K562 (cell line): Measurements from ENCODE around the gene INPP5D. TPM values are rescaled to one million over a fixed set of nuclear protein-coding genes. Genes with fewer than 3 reads are reported as not detected.

ENCODE experiments used
- DNMT1 ChIP-seq: fragments of 450-650 bp; IDR thresholded peaks from 2 replicates; pipeline ENCODE4 v1.6.1; 2016; ENCODE audit warnings: antibody characterized with exemption, mild to moderate bottlenecking
- EZH2 ChIP-seq: IDR thresholded peaks from 2 replicates; pipeline ENCODE4 v1.6.1; 2012; ENCODE audit warnings: low read depth, mild to moderate bottlenecking, inconsistent platforms, low read length, borderline replicate concordance
- HDAC3 ChIP-seq: fragments of 450-650 bp; IDR thresholded peaks from 2 replicates; pipeline ENCODE4 v1.6.1; 2018; ENCODE audit warnings: borderline replicate concordance, mild to moderate bottlenecking, moderate library complexity; ENCODE audit not compliant: partially characterized antibody
- MCM3 ChIP-seq: fragments of 450-650 bp; IDR thresholded peaks from 2 replicates; pipeline ENCODE4 v1.6.1; 2016
- NFIX ChIP-seq: fragments of 250-450 bp; sonication (Bioruptor Pico); IDR thresholded peaks from 2 replicates; pipeline ENCODE4 v1.4.0; 2020; ENCODE audit warnings: low read depth, mild to moderate bottlenecking, moderate library complexity
- RB1 ChIP-seq: fragments of 450-650 bp; IDR thresholded peaks from 2 replicates; pipeline ENCODE4 v1.6.1; 2017; ENCODE audit warnings: low read depth, mild to moderate bottlenecking
- ZNF134 ChIP-seq: fragments of 250-450 bp; sonication (Bioruptor Pico); conservative IDR thresholded peaks from 2 replicates; pipeline ENCODE4 v1.4.0; 2020
- polyA plus RNA-seq, 8 experiments: library from polyadenylated mRNA; depleted of rRNA in 4 of 8; stranded (reverse) in 5 of 8; unstranded in 3 of 8; fragments of >200 nt; fragmentation: Nextera tagmentation in 2 of 8; fragmentation: Illumina TruSeq in 1 of 8; extraction: Ambion mirVana in 2 of 8; extraction: Trizol in 1 of 8; gene quantifications; 2 replicates each; pipeline versions ENCODE4 v1.2.1 to v1.2.3, GENCODE V29; 2011 to 2014; ENCODE audit warnings: inconsistent platforms in 1 of 8, missing spikeins in 1 of 8
- total RNA-seq, 7 experiments: library from RNA; depleted of rRNA in 6 of 7; stranded (reverse); fragments of >200 nt in 6 of 7; fragmentation: Illumina TruSeq in 2 of 7; extraction: Trizol in 2 of 7; gene quantifications; 2 replicates each; pipeline versions ENCODE4 v1.2.1 to v1.2.3, GENCODE V29; 2011 to 2021; ENCODE audit warnings: low replicate concordance in 1 of 7
- TF ChIP-seq, protein P1 (sequence below), 2 experiments: fragments of 450-650 bp; formaldehyde crosslinking in 1 of 2; IDR thresholded peaks; 2 replicates each; pipeline versions ENCODE4 v1.4.0 to v1.6.1; 2014 to 2020; ENCODE audit warnings: mild to moderate bottlenecking in 2 of 2, borderline replicate concordance in 1 of 2, low read depth in 1 of 2
- TF ChIP-seq, protein P2 (sequence below): sonication (generic); formaldehyde crosslinking; IDR thresholded peaks from 2 replicates; pipeline ENCODE4 v1.8.0; 2022; ENCODE audit warnings: mild to moderate bottlenecking, missing genetic modification reagents
- TF ChIP-seq, protein P3 (sequence below): fragments of 450-650 bp; IDR thresholded peaks from 2 replicates; pipeline ENCODE4 v1.6.1; 2017; ENCODE audit warnings: antibody characterized with exemption
- TF ChIP-seq, protein P4 (sequence below): sonication (generic); formaldehyde crosslinking; IDR thresholded peaks from 2 replicates; pipeline ENCODE4 v1.8.0; 2023; ENCODE audit warnings: mild to moderate bottlenecking, missing genetic modification reagents

Gene INPP5D
- total and polyA plus RNA-seq, 9 of the 15 experiments (the other 6 are each of a cell fraction or from before 2014, with no cell fraction given), result 0.55 to 6.2 (median 2.2) TPM

DNA sequence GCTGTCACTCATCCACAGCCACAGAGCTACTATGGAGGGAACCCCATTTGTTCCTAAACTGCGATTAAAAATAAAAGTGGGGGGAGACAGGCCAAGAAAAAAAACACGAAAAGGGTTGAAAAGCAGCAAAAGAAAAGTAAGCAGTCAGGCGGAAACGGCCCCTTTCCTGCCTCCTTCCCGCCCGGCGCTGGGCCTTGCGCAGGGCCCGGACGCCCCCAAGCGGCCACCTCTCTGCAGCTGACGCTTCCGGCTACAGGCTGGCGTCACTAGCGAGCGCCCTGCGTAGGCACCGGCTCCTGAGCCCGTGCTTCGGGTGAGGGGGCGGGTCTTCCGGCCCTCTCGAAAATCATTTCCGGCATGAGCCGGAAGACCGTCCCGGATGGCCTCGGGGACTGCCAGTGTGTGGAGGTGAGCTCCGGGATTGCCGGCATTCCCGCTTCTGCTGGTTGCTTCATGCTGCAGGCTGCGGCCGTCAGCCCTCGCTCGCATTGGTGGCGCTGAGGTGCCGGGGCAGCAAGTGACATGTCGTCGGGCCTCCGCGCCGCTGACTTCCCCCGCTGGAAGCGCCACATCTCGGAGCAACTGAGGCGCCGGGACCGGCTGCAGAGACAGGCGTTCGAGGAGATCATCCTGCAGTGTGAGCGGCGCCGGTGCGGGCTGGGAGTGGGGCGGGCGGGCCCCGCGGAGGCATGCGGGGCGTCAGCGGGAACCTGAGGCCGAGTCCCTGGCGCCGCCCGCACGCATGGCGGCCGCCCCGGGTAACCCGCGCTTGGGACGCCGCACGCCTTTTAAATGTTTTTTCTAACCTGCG, 191.4 kb downstream of the INPP5D start, which contains the start of gene ATG16L1 (continued):
- TF ChIP-seq, protein P1, sequence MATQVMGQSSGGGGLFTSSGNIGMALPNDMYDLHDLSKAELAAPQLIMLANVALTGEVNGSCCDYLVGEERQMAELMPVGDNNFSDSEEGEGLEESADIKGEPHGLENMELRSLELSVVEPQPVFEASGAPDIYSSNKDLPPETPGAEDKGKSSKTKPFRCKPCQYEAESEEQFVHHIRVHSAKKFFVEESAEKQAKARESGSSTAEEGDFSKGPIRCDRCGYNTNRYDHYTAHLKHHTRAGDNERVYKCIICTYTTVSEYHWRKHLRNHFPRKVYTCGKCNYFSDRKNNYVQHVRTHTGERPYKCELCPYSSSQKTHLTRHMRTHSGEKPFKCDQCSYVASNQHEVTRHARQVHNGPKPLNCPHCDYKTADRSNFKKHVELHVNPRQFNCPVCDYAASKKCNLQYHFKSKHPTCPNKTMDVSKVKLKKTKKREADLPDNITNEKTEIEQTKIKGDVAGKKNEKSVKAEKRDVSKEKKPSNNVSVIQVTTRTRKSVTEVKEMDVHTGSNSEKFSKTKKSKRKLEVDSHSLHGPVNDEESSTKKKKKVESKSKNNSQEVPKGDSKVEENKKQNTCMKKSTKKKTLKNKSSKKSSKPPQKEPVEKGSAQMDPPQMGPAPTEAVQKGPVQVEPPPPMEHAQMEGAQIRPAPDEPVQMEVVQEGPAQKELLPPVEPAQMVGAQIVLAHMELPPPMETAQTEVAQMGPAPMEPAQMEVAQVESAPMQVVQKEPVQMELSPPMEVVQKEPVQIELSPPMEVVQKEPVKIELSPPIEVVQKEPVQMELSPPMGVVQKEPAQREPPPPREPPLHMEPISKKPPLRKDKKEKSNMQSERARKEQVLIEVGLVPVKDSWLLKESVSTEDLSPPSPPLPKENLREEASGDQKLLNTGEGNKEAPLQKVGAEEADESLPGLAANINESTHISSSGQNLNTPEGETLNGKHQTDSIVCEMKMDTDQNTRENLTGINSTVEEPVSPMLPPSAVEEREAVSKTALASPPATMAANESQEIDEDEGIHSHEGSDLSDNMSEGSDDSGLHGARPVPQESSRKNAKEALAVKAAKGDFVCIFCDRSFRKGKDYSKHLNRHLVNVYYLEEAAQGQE (IDR thresholded peaks at IDR 0.05; ENCODE audit: borderline replicate concordance), result peak; percentile 92
- TF ChIP-seq, protein P1 (CRISPR knock-in tag; IDR thresholded peaks at IDR 0.05; ENCODE audit: low read depth), result no peak
- TF ChIP-seq, protein P2, sequence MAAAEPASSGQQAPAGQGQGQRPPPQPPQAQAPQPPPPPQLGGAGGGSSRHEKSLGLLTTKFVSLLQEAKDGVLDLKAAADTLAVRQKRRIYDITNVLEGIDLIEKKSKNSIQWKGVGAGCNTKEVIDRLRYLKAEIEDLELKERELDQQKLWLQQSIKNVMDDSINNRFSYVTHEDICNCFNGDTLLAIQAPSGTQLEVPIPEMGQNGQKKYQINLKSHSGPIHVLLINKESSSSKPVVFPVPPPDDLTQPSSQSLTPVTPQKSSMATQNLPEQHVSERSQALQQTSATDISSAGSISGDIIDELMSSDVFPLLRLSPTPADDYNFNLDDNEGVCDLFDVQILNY (CRISPR knock-in tag), result no peak
- TF ChIP-seq RB1 (peak; percentile 98), DNMT1 (no peak), EZH2 (no peak), MCM3 (no peak), HDAC3 (no peak), NFIX (CRISPR knock-in tag) (no peak), ZNF134 (CRISPR knock-in tag) (no peak)
- TF ChIP-seq, protein P3, sequence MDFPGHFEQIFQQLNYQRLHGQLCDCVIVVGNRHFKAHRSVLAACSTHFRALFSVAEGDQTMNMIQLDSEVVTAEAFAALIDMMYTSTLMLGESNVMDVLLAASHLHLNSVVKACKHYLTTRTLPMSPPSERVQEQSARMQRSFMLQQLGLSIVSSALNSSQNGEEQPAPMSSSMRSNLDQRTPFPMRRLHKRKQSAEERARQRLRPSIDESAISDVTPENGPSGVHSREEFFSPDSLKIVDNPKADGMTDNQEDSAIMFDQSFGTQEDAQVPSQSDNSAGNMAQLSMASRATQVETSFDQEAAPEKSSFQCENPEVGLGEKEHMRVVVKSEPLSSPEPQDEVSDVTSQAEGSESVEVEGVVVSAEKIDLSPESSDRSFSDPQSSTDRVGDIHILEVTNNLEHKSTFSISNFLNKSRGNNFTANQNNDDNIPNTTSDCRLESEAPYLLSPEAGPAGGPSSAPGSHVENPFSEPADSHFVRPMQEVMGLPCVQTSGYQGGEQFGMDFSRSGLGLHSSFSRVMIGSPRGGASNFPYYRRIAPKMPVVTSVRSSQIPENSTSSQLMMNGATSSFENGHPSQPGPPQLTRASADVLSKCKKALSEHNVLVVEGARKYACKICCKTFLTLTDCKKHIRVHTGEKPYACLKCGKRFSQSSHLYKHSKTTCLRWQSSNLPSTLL, result no peak
- TF ChIP-seq, protein P4, sequence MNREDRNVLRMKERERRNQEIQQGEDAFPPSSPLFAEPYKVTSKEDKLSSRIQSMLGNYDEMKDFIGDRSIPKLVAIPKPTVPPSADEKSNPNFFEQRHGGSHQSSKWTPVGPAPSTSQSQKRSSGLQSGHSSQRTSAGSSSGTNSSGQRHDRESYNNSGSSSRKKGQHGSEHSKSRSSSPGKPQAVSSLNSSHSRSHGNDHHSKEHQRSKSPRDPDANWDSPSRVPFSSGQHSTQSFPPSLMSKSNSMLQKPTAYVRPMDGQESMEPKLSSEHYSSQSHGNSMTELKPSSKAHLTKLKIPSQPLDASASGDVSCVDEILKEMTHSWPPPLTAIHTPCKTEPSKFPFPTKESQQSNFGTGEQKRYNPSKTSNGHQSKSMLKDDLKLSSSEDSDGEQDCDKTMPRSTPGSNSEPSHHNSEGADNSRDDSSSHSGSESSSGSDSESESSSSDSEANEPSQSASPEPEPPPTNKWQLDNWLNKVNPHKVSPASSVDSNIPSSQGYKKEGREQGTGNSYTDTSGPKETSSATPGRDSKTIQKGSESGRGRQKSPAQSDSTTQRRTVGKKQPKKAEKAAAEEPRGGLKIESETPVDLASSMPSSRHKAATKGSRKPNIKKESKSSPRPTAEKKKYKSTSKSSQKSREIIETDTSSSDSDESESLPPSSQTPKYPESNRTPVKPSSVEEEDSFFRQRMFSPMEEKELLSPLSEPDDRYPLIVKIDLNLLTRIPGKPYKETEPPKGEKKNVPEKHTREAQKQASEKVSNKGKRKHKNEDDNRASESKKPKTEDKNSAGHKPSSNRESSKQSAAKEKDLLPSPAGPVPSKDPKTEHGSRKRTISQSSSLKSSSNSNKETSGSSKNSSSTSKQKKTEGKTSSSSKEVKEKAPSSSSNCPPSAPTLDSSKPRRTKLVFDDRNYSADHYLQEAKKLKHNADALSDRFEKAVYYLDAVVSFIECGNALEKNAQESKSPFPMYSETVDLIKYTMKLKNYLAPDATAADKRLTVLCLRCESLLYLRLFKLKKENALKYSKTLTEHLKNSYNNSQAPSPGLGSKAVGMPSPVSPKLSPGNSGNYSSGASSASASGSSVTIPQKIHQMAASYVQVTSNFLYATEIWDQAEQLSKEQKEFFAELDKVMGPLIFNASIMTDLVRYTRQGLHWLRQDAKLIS, result no peak
